Progenitor cell of endocrine pancreas (in vitro differentiated cells): Measurements from ENCODE around the gene BCAS3. TPM values are rescaled to one million over a fixed set of nuclear protein-coding genes. Genes with fewer than 3 reads are reported as not detected.

Experiments
- DNase-seq: peaks from one replicate; pipeline ENCODE4 v3.0.0; 2021; ENCODE audit warnings: low spot score; ENCODE audit not compliant: unreplicated experiment
- H3K27ac Mint-ChIP-seq: 2 replicates; pipeline ENCODE4 v1.8.0; 2021; ENCODE audit warnings: mild to moderate bottlenecking, moderate library complexity, mixed read lengths
- H3K27me3 Mint-ChIP-seq: 2 replicates; pipeline ENCODE4 v1.8.0; 2021; ENCODE audit warnings: mixed read lengths
- H3K36me3 Mint-ChIP-seq: 2 replicates; pipeline ENCODE4 v1.8.0; 2022; ENCODE audit warnings: mixed read lengths; ENCODE audit not compliant: insufficient read depth
- H3K4me1 Mint-ChIP-seq: 2 replicates; pipeline ENCODE4 v1.8.0; 2021; ENCODE audit warnings: low read depth, mixed read lengths
- H3K4me3 Mint-ChIP-seq: 2 replicates; pipeline ENCODE4 v1.8.0; 2021; ENCODE audit warnings: low read depth, mild to moderate bottlenecking, moderate library complexity, mixed read lengths
- H3K9me3 Mint-ChIP-seq: 2 replicates; pipeline ENCODE4 v1.8.0; 2021; ENCODE audit warnings: low read depth, mixed read lengths
- total RNA-seq: library from RNA; stranded (reverse); gene quantifications from 2 replicates; pipeline ENCODE4 v1.2.1, GENCODE V29; 2021
- TF ChIP-seq, protein P1 (sequence below): fragments of 200-600 bp; sonication (generic); IDR thresholded peaks from one replicate; pipeline ENCODE4 v1.5.0; 2021; ENCODE audit warnings: antibody characterized with exemption, mild to moderate bottlenecking; ENCODE audit not compliant: unreplicated experiment

The BCAS3 gene
- total RNA-seq, 1 donor from 2014 or later = 36.1 TPM

GRCh38 chr17:61221181-61221580, 543.5 kb downstream of the BCAS3 start:
- Mint-ChIP-seq H3K4me1 (peaks cover 13% of the 10 kb centered on the region), H3K4me3 (no peak overlapping the region), H3K27me3 (peaks cover 20% of the 10 kb centered on the region), H3K36me3 (peaks cover 1% of the 10 kb centered on the region), H3K9me3 (no peaks in the 10 kb centered on the region), H3K27ac (no peak overlapping the region)
- DNase-seq = no peak
- TF ChIP-seq, protein P1, sequence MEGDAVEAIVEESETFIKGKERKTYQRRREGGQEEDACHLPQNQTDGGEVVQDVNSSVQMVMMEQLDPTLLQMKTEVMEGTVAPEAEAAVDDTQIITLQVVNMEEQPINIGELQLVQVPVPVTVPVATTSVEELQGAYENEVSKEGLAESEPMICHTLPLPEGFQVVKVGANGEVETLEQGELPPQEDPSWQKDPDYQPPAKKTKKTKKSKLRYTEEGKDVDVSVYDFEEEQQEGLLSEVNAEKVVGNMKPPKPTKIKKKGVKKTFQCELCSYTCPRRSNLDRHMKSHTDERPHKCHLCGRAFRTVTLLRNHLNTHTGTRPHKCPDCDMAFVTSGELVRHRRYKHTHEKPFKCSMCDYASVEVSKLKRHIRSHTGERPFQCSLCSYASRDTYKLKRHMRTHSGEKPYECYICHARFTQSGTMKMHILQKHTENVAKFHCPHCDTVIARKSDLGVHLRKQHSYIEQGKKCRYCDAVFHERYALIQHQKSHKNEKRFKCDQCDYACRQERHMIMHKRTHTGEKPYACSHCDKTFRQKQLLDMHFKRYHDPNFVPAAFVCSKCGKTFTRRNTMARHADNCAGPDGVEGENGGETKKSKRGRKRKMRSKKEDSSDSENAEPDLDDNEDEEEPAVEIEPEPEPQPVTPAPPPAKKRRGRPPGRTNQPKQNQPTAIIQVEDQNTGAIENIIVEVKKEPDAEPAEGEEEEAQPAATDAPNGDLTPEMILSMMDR = no peak

- TF ChIP-seq, protein P1 = no peak
- H3K4me1 Mint-ChIP-seq = peaks cover 13% of the 10 kb centered on the region
- H3K27me3 Mint-ChIP-seq = peaks cover 20% of the 10 kb centered on the region
- H3K36me3 Mint-ChIP-seq = peaks cover 1% of the 10 kb centered on the region
- H3K9me3 Mint-ChIP-seq = no peaks in the 10 kb centered on the region
- H3K4me3 Mint-ChIP-seq = no peak overlapping the region
- DNase-seq = no peak
- H3K27ac Mint-ChIP-seq = no peak overlapping the region
Observed at GRCh38 chr17:61221597-61222471, 544.2 kb downstream of the BCAS3 start.

GRCh38 chr17:61223725-61224124, 546.1 kb downstream of the BCAS3 start:
- peaks cover 1% of the 10 kb centered on the region for H3K36me3 Mint-ChIP-seq
- no peaks in the 10 kb centered on the region for H3K9me3 Mint-ChIP-seq
- no peak overlapping the region for H3K4me3 Mint-ChIP-seq
- TF ChIP-seq, protein P1 = no peak
- no peak overlapping the region for H3K27ac Mint-ChIP-seq
- no peak for DNase-seq
- H3K4me1 Mint-ChIP-seq = peaks cover 9% of the 10 kb centered on the region
- H3K27me3 Mint-ChIP-seq = peaks cover 20% of the 10 kb centered on the region

GRCh38 chr17:61225178-61225882, 547.7 kb downstream of the BCAS3 start:
- Mint-ChIP-seq H3K27ac (no peak overlapping the region), H3K4me3 (no peak overlapping the region), H3K27me3 (peaks cover 11% of the 10 kb centered on the region), H3K4me1 (peaks cover 9% of the 10 kb centered on the region), H3K36me3 (peaks cover 1% of the 10 kb centered on the region), H3K9me3 (no peaks in the 10 kb centered on the region)
- DNase-seq = no peak
- TF ChIP-seq, protein P1 = no peak

DNA sequence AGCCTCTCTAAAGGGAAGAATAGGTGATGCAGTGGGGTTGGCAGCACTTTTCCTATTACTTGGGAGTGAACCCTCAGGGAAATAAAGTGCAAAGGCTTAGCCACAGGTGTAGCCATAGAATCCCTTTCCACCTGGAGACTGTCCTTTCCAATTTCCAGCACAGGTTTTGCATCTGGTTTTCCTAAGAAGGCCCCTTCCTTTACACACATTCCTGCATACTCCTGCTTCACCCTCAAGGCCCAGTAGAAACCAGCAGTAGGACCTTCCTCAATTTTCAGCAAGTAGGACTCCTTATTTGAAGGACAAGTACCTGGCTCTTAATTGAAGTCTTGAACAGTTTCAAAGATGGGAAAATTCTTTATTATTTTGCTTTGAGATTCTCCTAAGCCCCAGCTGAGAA, 550.2 kb downstream of the BCAS3 start:
- Mint-ChIP-seq H3K4me3 (no peak overlapping the region), H3K9me3 (no peaks in the 10 kb centered on the region), H3K27ac (no peak overlapping the region), H3K4me1 (peaks cover 21% of the 10 kb centered on the region), H3K36me3 (no peaks in the 10 kb centered on the region), H3K27me3 (peaks cover 6% of the 10 kb centered on the region)
- no peak for DNase-seq
- TF ChIP-seq, protein P1 = no peak
